ENCODE measurements around the gene BAZ2B.
A peak's percentile ranks its signal among the peaks of the same experiment; 100 is the strongest.

Gene BAZ2B

GRCh38 chr2:159285433-159285832 lies 330.9 kb downstream of the BAZ2B start:
- H3K27me3 Mint-ChIP-seq = no peaks in the 10 kb centered on the region
- H3K4me3 Mint-ChIP-seq = peak overlapping the region; percentile 80
- no peak for DNase-seq (ENCODE audit: low spot score in 2 of 2)
- peaks cover 11% of the 10 kb centered on the region for H3K4me1 Mint-ChIP-seq
- no peak for ATAC-seq (replicated peaks; ENCODE audit: extremely low read depth, poor library complexity, severe bottlenecking)
- peaks cover 3% of the 10 kb centered on the region for H3K36me3 Mint-ChIP-seq (ENCODE audit: insufficient read depth)
- no peaks in the 10 kb centered on the region for H3K9me3 Mint-ChIP-seq
- H3K27ac Mint-ChIP-seq (ENCODE audit: low read depth) = peak overlapping the region; percentile 29

- H3K4me3 Mint-ChIP-seq = no peak overlapping the region
- H3K27me3 Mint-ChIP-seq = no peaks in the 10 kb centered on the region
- peaks cover 6% of the 10 kb centered on the region for H3K36me3 Mint-ChIP-seq (ENCODE audit: insufficient read depth)
- ATAC-seq (replicated peaks; ENCODE audit: extremely low read depth, poor library complexity, severe bottlenecking) (no peak), DNase-seq (ENCODE audit: low spot score in 2 of 2) (no peak)
- no peaks in the 10 kb centered on the region for H3K9me3 Mint-ChIP-seq
- H3K27ac Mint-ChIP-seq (ENCODE audit: low read depth) = no peak overlapping the region
- peaks cover 5% of the 10 kb centered on the region for H3K4me1 Mint-ChIP-seq
Observed at GRCh38 chr2:159283529-159283928, 332.8 kb downstream of the BAZ2B start.

- H3K36me3 Mint-ChIP-seq (ENCODE audit: insufficient read depth) = peaks cover 6% of the 10 kb centered on the region
- no peaks in the 10 kb centered on the region for H3K27me3 Mint-ChIP-seq
- ATAC-seq (replicated peaks; ENCODE audit: extremely low read depth, poor library complexity, severe bottlenecking) = no peak
- no peak for DNase-seq (ENCODE audit: low spot score in 2 of 2)
- H3K9me3 Mint-ChIP-seq = no peaks in the 10 kb centered on the region
- no peak overlapping the region for H3K27ac Mint-ChIP-seq (ENCODE audit: low read depth)
- peaks cover 5% of the 10 kb centered on the region for H3K4me1 Mint-ChIP-seq
- no peak overlapping the region for H3K4me3 Mint-ChIP-seq
Observed at GRCh38 chr2:159281002-159281401, 335.3 kb downstream of the BAZ2B start.

GRCh38 chr2:159279700-159280099 lies 336.6 kb downstream of the BAZ2B start:
- peaks cover 9% of the 10 kb centered on the region for H3K4me1 Mint-ChIP-seq
- ATAC-seq (replicated peaks; ENCODE audit: extremely low read depth, poor library complexity, severe bottlenecking) (no peak), DNase-seq (ENCODE audit: low spot score in 2 of 2) (no peak)
- H3K27me3 Mint-ChIP-seq = no peaks in the 10 kb centered on the region
- no peak overlapping the region for H3K4me3 Mint-ChIP-seq
- no peak overlapping the region for H3K27ac Mint-ChIP-seq (ENCODE audit: low read depth)
- H3K36me3 Mint-ChIP-seq (ENCODE audit: insufficient read depth) = peaks cover 8% of the 10 kb centered on the region
- H3K9me3 Mint-ChIP-seq = no peaks in the 10 kb centered on the region

- DNase-seq (ENCODE audit: low spot score in 2 of 2) (no peak), ATAC-seq (replicated peaks; ENCODE audit: extremely low read depth, poor library complexity, severe bottlenecking) (no peak)
- Mint-ChIP-seq H3K27ac (ENCODE audit: low read depth) (no peak overlapping the region), H3K27me3 (no peaks in the 10 kb centered on the region), H3K4me1 (peaks cover 22% of the 10 kb centered on the region), H3K9me3 (no peaks in the 10 kb centered on the region), H3K36me3 (ENCODE audit: insufficient read depth) (peaks cover 20% of the 10 kb centered on the region), H3K4me3 (no peak overlapping the region)
Observed at GRCh38 chr2:159275111-159275510, 341.2 kb downstream of the BAZ2B start.

- Mint-ChIP-seq H3K27ac (ENCODE audit: low read depth) (no peak overlapping the region), H3K27me3 (no peaks in the 10 kb centered on the region), H3K4me3 (no peak overlapping the region), H3K36me3 (ENCODE audit: insufficient read depth) (peaks cover 18% of the 10 kb centered on the region), H3K4me1 (peaks cover 37% of the 10 kb centered on the region), H3K9me3 (no peaks in the 10 kb centered on the region)
- no peak for ATAC-seq (replicated peaks; ENCODE audit: extremely low read depth, poor library complexity, severe bottlenecking)
- DNase-seq (ENCODE audit: low spot score in 2 of 2) = no peak
Observed at GRCh38 chr2:159272156-159272555, 344.2 kb downstream of the BAZ2B start.

GRCh38 chr2:159270744-159271379 lies 345.5 kb downstream of the BAZ2B start:
- no peak for ATAC-seq (replicated peaks; ENCODE audit: extremely low read depth, poor library complexity, severe bottlenecking)
- no peak for DNase-seq (ENCODE audit: low spot score in 2 of 2)
- Mint-ChIP-seq H3K4me3 (no peak overlapping the region), H3K27me3 (no peaks in the 10 kb centered on the region), H3K36me3 (ENCODE audit: insufficient read depth) (peaks cover 18% of the 10 kb centered on the region), H3K9me3 (no peaks in the 10 kb centered on the region), H3K27ac (ENCODE audit: low read depth) (no peak overlapping the region), H3K4me1 (peaks cover 37% of the 10 kb centered on the region)
